GM23248 (cell line): ENCODE results near the gene IFT25. TPM values are rescaled to one million over a fixed set of nuclear protein-coding genes. Genes with fewer than 3 reads are reported as not detected.

Experiments used
- DNase-seq: peaks from one replicate; pipeline ENCODE4 v3.0.0-alpha.2; 2015
- H2AFZ ChIP-seq: fragments of 200-600 bp; sonication (generic); 2 replicates; pipeline ENCODE4 v1.6.1; 2016; ENCODE audit warnings: antibody characterized with exemption
- H3F3A ChIP-seq: fragments of 200-600 bp; sonication (generic); 2 replicates; pipeline ENCODE4 v1.6.1; 2016; ENCODE audit warnings: mild to moderate bottlenecking, antibody characterized with exemption, mixed run types; ENCODE audit not compliant: insufficient read depth
- H3K27ac ChIP-seq: fragments of 200-600 bp; sonication (generic); 2 replicates; pipeline ENCODE4 v1.5.1; 2016; ENCODE audit warnings: mild to moderate bottlenecking
- H3K27me3 ChIP-seq: fragments of 200-600 bp; sonication (generic); replicated peaks from 2 replicates; pipeline ENCODE4 v1.6.1; 2016; ENCODE audit warnings: mild to moderate bottlenecking; ENCODE audit not compliant: insufficient read depth
- H3K36me3 ChIP-seq: fragments of 200-600 bp; sonication (generic); 2 replicates; pipeline ENCODE4 v1.6.1; 2016; ENCODE audit warnings: low read depth, mild to moderate bottlenecking
- H3K4me1 ChIP-seq: fragments of 200-600 bp; sonication (generic); 2 replicates; pipeline ENCODE4 v1.6.1; 2016; ENCODE audit warnings: mild to moderate bottlenecking; ENCODE audit not compliant: insufficient read depth
- H3K4me2 ChIP-seq: fragments of 200-600 bp; sonication (generic); one replicate; pipeline ENCODE4 v1.6.1; 2016; ENCODE audit warnings: mild to moderate bottlenecking; ENCODE audit not compliant: unreplicated experiment
- H3K4me3 ChIP-seq: fragments of 200-600 bp; sonication (generic); 2 replicates; pipeline ENCODE4 v1.5.1; 2016; ENCODE audit warnings: mild to moderate bottlenecking
- H3K79me2 ChIP-seq: fragments of 200-600 bp; sonication (generic); 2 replicates; pipeline ENCODE4 v1.6.1; 2016; ENCODE audit warnings: mild to moderate bottlenecking; ENCODE audit not compliant: insufficient read depth
- H3K9ac ChIP-seq: fragments of 200-600 bp; sonication (generic); 2 replicates; pipeline ENCODE4 v1.6.1; 2016; ENCODE audit warnings: mild to moderate bottlenecking
- H3K9me2 ChIP-seq: fragments of 200-600 bp; sonication (generic); 2 replicates; pipeline ENCODE4 v1.6.1; 2016; ENCODE audit warnings: mixed run types, mild to moderate bottlenecking, moderate library complexity; ENCODE audit not compliant: insufficient read depth
- H3K9me3 ChIP-seq: fragments of 200-600 bp; sonication (generic); one replicate; pipeline ENCODE4 v1.6.1; 2017; ENCODE audit warnings: low read depth
- H4K20me1 ChIP-seq: fragments of 200-600 bp; sonication (generic); 2 replicates; pipeline ENCODE4 v1.6.0; 2016; ENCODE audit not compliant: insufficient read depth
- EZH2 ChIP-seq: fragments of 200-600 bp; sonication (generic); IDR thresholded peaks from 2 replicates; pipeline ENCODE4 v1.6.1; 2018; ENCODE audit warnings: antibody characterized with exemption, mild to moderate bottlenecking; ENCODE audit not compliant: insufficient read depth, poor library complexity, severe bottlenecking
- EZH2phosphoT487 ChIP-seq: fragments of 200-600 bp; sonication (generic); IDR thresholded peaks from 2 replicates; pipeline ENCODE4 v1.6.1; 2018; ENCODE audit warnings: antibody characterized with exemption, moderate library complexity, mild to moderate bottlenecking, low read depth; ENCODE audit not compliant: insufficient read depth
- WGBS, 2 experiments: methylation state at CpG; one replicate each; pipeline ENCODE4 v1.1.6; 2015 to 2017; ENCODE audit warnings: low lambda C conversion rate in 2 of 2, low coverage in 1 of 2; ENCODE audit errors: missing lambda C conversion rate in 2 of 2; 5-methylcytosine and 5-hydroxymethylcytosine counted together
- in situ Hi-C: fragments of 300-500 bp; cut with MboI; formaldehyde crosslinking; loops from 2 replicates; pipeline ENCODE4 v1.15.0; 2020
- polyA plus RNA-seq: library from polyadenylated mRNA; unstranded; fragments of >200 nt; fragmentation: Nextera tagmentation; extraction: Ambion mirVana; gene quantifications from 2 replicates; pipeline ENCODE4 v1.2.1, GENCODE V29; 2016
- total RNA-seq: library from RNA; depleted of rRNA; stranded (reverse); fragments of >200 nt; shearing (Covaris generic); gene quantifications from 2 replicates; pipeline ENCODE4 v1.2.3, GENCODE V29; 2014

IFT25 gene
- total and polyA plus RNA-seq, 2 experiments from 2014 or later = 18.4 to 65.2 TPM

DNA sequence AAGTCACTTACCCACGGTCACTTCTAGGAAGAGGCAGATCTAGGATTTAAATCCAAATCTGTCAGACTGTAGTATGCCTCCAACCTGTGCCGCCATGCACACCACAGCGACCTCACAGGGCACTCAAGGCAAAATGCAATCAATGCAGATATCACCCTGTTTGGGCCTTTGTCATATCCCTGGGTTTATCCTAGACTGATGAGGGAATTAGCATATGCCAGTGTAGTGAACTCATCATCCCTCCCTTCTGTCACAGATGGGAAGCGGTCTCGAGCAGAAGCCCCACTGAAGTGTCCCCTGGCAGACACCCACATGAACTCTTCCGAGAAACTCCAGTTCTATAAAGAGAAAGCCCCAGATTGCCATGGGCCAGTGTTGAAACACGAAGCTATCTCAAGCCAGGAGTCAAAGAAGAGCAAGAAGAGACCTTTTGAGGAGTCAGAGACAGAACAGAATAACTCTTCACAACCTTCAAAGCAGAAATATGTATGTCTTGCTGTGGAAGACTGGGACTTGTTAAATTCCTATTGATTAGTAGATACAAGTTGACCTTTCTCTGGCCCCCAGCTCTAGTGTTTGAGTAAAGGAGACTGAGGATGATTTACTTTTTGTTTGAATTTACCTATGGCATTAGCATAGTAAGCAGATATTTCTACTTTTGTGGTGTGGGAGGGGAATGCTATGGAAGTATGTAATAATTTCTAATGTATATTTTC is 22.1 kb upstream of the IFT25 start:
- 94 to 99% methylated on average over 7 of the region's 7 CpGs for WGBS, 2 experiments
- no peaks in the 10 kb centered on the region for H3K27me3 ChIP-seq
- H3K9me2 ChIP-seq = no peaks in the 10 kb centered on the region
- no peaks in the 10 kb centered on the region for H3K9me3 ChIP-seq
- H3K27ac ChIP-seq = no peak overlapping the region
- no peak overlapping the region for H2AFZ ChIP-seq
- no peak overlapping the region for H3K4me3 ChIP-seq
- no peaks in the 10 kb centered on the region for H3F3A ChIP-seq
- H3K36me3 ChIP-seq = peaks cover 61% of the 10 kb centered on the region
- H3K79me2 ChIP-seq = no peaks in the 10 kb centered on the region
- TF ChIP-seq EZH2 (no peak), EZH2phosphoT487 (no peak)
- no peak overlapping the region for H3K4me2 ChIP-seq
- in situ Hi-C loops = no loop called here
- no peak overlapping the region for H3K9ac ChIP-seq
- DNase-seq = no peak
- H4K20me1 ChIP-seq = no peaks in the 10 kb centered on the region
- H3K4me1 ChIP-seq = no peaks in the 10 kb centered on the region

- in situ Hi-C loops = no loop called here
- no peaks in the 10 kb centered on the region for H3K9me3 ChIP-seq
- no peak for DNase-seq
- H4K20me1 ChIP-seq = no peaks in the 10 kb centered on the region
- H3K79me2 ChIP-seq = no peaks in the 10 kb centered on the region
- no peak for TF ChIP-seq EZH2phosphoT487
- no peak for TF ChIP-seq EZH2
- H3K9me2 ChIP-seq = no peaks in the 10 kb centered on the region
- H2AFZ ChIP-seq = no peak overlapping the region
- no peaks in the 10 kb centered on the region for H3F3A ChIP-seq
- H3K36me3 ChIP-seq = peaks cover 69% of the 10 kb centered on the region
- no peak overlapping the region for H3K9ac ChIP-seq
- H3K27me3 ChIP-seq = no peaks in the 10 kb centered on the region
- no peak overlapping the region for H3K4me3 ChIP-seq
- no peak overlapping the region for H3K4me2 ChIP-seq
- H3K4me1 ChIP-seq = no peaks in the 10 kb centered on the region
- 94% methylated on average over 3 of the region's 3 CpGs for WGBS, 2 experiments
- H3K27ac ChIP-seq = no peak overlapping the region
Observed at GRCh38 chr1:53966794-53967193, 21.3 kb upstream of the IFT25 start.

DNA sequence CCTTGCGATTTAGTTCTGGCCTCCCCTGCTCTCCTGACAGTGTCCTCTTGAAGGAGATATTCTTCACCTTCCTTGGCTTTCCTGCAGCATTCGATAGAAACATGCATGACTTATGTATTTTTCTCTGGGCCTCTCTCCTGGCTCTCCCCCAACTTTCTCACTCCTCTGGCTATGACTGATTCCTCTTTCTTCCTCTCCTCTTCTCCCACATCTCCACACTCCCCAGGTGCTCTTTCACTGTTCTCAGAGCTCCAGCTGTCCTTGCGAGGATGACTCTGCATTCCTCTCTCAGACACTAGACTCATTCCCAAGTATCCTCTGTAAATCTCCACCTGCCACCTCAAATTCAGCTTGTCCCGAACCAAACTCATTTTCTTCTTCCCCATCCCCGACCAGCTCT is 18.6 kb upstream of the IFT25 start:
- Histone ChIP-seq H3K79me2 (peaks cover 22% of the 10 kb centered on the region), H3K27me3 (no peaks in the 10 kb centered on the region), H3F3A (no peaks in the 10 kb centered on the region), H3K9ac (no peak overlapping the region), H3K27ac (no peak overlapping the region), H3K9me3 (no peaks in the 10 kb centered on the region), H3K9me2 (no peaks in the 10 kb centered on the region), H3K36me3 (peaks cover 72% of the 10 kb centered on the region), H3K4me2 (no peak overlapping the region), H3K4me3 (no peak overlapping the region), H4K20me1 (no peaks in the 10 kb centered on the region), H2AFZ (no peak overlapping the region), H3K4me1 (no peaks in the 10 kb centered on the region)
- DNase-seq = no peak
- in situ Hi-C loops = no loop called here
- WGBS, 2 experiments = 92% methylated on average over 5 of the region's 5 CpGs
- no peak for TF ChIP-seq EZH2
- no peak for TF ChIP-seq EZH2phosphoT487

GRCh38 chr1:53963460-53963859 is 18.0 kb upstream of the IFT25 start:
- Histone ChIP-seq H3K27ac (no peak overlapping the region), H3K27me3 (no peaks in the 10 kb centered on the region), H3K9me2 (no peaks in the 10 kb centered on the region), H4K20me1 (no peaks in the 10 kb centered on the region), H3F3A (no peaks in the 10 kb centered on the region), H3K36me3 (peaks cover 71% of the 10 kb centered on the region), H3K4me1 (no peaks in the 10 kb centered on the region), H2AFZ (no peak overlapping the region), H3K4me2 (no peak overlapping the region), H3K79me2 (peaks cover 28% of the 10 kb centered on the region), H3K9me3 (no peaks in the 10 kb centered on the region), H3K9ac (no peak overlapping the region), H3K4me3 (no peak overlapping the region)
- DNase-seq = no peak
- in situ Hi-C loops = no loop called here
- TF ChIP-seq EZH2 (no peak), EZH2phosphoT487 (no peak)
- WGBS, 2 experiments = 93 to 96% methylated on average over 4 of the region's 4 CpGs

DNA sequence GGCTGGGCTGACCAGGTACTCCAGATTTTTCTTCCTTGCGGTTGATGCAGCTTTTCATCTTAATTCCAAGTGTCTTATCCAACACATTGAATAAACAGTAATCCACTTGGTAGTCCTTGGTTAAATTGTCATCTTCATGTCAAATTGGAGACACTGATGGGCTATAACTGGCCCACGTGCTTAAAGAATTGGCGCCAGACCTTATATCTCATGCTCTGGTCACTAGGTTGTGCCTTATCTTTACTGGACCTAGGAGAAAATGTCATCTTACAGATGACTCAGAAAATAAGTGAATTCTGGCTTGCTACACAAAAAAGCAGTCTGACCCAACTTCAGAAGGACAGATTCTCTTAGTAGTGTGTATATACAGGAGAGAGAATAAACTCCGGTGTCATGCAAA is 16.9 kb upstream of the IFT25 start:
- TF ChIP-seq EZH2 = no peak
- no peak for TF ChIP-seq EZH2phosphoT487
- H3K4me2 ChIP-seq = no peak overlapping the region
- H3F3A ChIP-seq = peaks cover 3% of the 10 kb centered on the region
- H3K9ac ChIP-seq = no peak overlapping the region
- peaks cover 3% of the 10 kb centered on the region for H3K4me1 ChIP-seq
- no peaks in the 10 kb centered on the region for H3K27me3 ChIP-seq
- DNase-seq = no peak
- in situ Hi-C loops = no loop called here
- H3K27ac ChIP-seq = no peak overlapping the region
- H4K20me1 ChIP-seq = no peaks in the 10 kb centered on the region
- no peak overlapping the region for H2AFZ ChIP-seq
- no peak overlapping the region for H3K4me3 ChIP-seq
- H3K36me3 ChIP-seq = peaks cover 60% of the 10 kb centered on the region
- H3K79me2 ChIP-seq = peaks cover 37% of the 10 kb centered on the region
- no peaks in the 10 kb centered on the region for H3K9me3 ChIP-seq
- no peaks in the 10 kb centered on the region for H3K9me2 ChIP-seq
- WGBS, 2 experiments = 97 to 98% methylated on average over 4 of the region's 4 CpGs
